Suprapubic skin (tissue), 4 donors: Measurements from ENCODE around the gene FAM32A.

Experiments
- CTCF ChIP-seq, 2 donors: fragments of 200-600 bp in 1 of 2; fragments of 450-650 bp in 1 of 2; sonication (generic) in 1 of 2; IDR thresholded peaks; one replicate each; pipeline ENCODE4 v1.5.1; 2016 to 2019; ENCODE audit warnings: antibody characterized with exemption in 2 of 2, mild to moderate bottlenecking in 1 of 2, moderate library complexity in 1 of 2
- POLR2A ChIP-seq, 2 donors: fragments of 450-650 bp; IDR thresholded peaks; one replicate each; pipeline ENCODE4 v1.6.1; 2017; ENCODE audit warnings: antibody characterized with exemption in 2 of 2, mild to moderate bottlenecking in 2 of 2, moderate library complexity in 2 of 2
- POLR2AphosphoS5 ChIP-seq, 3 donors: sonication (generic); formaldehyde crosslinking; IDR thresholded peaks; one replicate each; pipeline ENCODE4 v1.6.1; 2017; ENCODE audit warnings: antibody characterized with exemption in 3 of 3

GRCh38 chr19:16206637-16207036 lies 21.4 kb downstream of the FAM32A start:
- TF ChIP-seq CTCF (IDR thresholded peaks at IDR 0.05) (no peak), POLR2AphosphoS5 (IDR thresholded peaks at IDR 0.05) (no peak), POLR2A (IDR thresholded peaks at IDR 0.05) (no peak)
